SK-N-SH (cell line): Measurements from ENCODE around the gene FRMD8.

Experiments used
- EP300 ChIP-seq, 2 experiments: IDR thresholded peaks; 2 replicates each; pipeline versions ENCODE4 v1.4.0 to v1.6.1; 2012; ENCODE audit warnings: borderline replicate concordance in 1 of 2, low read depth in 1 of 2, low read length in 1 of 2
- TAF1 ChIP-seq: IDR thresholded peaks from 2 replicates; pipeline ENCODE4 v1.6.1; 2012; ENCODE audit warnings: low read depth, mild to moderate bottlenecking, low read length, moderate library complexity, borderline replicate concordance
- TCF12 ChIP-seq: IDR thresholded peaks from 2 replicates; pipeline ENCODE4 v1.4.0; 2012
- TF ChIP-seq, protein P1 (sequence below): fragments of 200-600 bp; sonication (generic); IDR thresholded peaks from 2 replicates; pipeline ENCODE4 v1.6.1; 2017; ENCODE audit warnings: antibody characterized with exemption, mild to moderate bottlenecking, moderate library complexity

- TF ChIP-seq TCF12 (no peak), EP300 (IDR thresholded peaks at IDR 0.05; ENCODE audit: borderline replicate concordance in 1 of 2, low read depth in 1 of 2, low read length in 1 of 2) (no peak), TAF1 (no peak)
- TF ChIP-seq, protein P1, sequence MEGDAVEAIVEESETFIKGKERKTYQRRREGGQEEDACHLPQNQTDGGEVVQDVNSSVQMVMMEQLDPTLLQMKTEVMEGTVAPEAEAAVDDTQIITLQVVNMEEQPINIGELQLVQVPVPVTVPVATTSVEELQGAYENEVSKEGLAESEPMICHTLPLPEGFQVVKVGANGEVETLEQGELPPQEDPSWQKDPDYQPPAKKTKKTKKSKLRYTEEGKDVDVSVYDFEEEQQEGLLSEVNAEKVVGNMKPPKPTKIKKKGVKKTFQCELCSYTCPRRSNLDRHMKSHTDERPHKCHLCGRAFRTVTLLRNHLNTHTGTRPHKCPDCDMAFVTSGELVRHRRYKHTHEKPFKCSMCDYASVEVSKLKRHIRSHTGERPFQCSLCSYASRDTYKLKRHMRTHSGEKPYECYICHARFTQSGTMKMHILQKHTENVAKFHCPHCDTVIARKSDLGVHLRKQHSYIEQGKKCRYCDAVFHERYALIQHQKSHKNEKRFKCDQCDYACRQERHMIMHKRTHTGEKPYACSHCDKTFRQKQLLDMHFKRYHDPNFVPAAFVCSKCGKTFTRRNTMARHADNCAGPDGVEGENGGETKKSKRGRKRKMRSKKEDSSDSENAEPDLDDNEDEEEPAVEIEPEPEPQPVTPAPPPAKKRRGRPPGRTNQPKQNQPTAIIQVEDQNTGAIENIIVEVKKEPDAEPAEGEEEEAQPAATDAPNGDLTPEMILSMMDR, result no peak
Measured at GRCh38 chr11:65429724-65430405, 43.4 kb downstream of the FRMD8 start.
